Coronary artery (tissue), 2 donors: ENCODE data around the gene MAD1L1.
A peak's percentile ranks its signal among the peaks of the same experiment; 100 is the strongest.

Experiments
- DNase-seq: peaks from one replicate; pipeline ENCODE4 v3.0.0-alpha.2; 2017; ENCODE audit warnings: low spot score
- H3K27ac ChIP-seq, 2 donors: fragments of 200-600 bp; sonication (generic); one replicate each; pipeline ENCODE4 v1.5.1; 2016 to 2019
- H3K4me3 ChIP-seq: fragments of 200-600 bp; sonication (generic); 2 replicates; pipeline ENCODE4 v1.5.1; 2016; ENCODE audit warnings: mild to moderate bottlenecking, moderate library complexity
- TF ChIP-seq, protein P1 (sequence below): fragments of 200-600 bp; sonication (generic); IDR thresholded peaks from one replicate; pipeline ENCODE4 v1.5.1; 2019; ENCODE audit warnings: antibody characterized with exemption

Gene MAD1L1

DNA sequence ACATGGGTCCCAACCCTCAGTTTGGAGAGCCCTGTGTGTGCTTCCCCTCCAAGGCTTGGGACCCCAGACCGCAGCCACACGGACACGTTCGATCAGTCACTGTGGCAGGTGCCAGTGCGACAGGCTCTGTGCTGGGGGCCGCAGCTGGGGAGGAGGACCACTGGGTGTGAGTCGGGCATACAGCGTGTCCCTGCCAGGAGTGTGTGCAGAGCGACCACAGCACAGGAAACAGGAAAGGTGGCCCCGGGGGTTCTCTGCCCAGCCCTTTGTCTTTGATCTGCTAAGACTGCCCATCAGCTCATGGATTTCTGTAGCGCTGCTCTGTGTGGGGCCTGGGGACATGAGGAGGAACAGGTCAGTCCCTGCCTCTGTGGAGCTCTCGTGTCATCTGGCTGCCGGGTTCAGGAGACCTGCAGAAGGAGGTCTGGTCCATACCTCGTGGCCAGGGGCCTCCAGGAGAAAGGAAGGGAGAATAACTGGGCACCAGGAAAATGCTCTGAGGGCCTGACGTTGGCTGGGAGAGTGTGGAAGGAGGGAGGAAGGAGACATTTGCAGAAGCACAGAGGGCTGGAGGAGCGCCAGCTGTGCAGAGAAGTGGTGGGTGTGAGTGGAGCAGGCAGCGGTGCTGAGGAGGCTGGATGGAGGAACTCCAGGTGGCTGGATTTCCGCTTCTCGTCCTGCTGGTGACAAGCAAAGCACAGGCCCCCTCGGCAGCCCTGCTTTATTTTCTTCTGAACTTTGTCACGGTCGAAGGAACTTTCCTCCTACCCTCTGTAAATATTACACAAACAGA is 13.3 kb upstream of the MAD1L1 start:
- H3K27ac ChIP-seq = no peak overlapping the region
- TF ChIP-seq, protein P1, sequence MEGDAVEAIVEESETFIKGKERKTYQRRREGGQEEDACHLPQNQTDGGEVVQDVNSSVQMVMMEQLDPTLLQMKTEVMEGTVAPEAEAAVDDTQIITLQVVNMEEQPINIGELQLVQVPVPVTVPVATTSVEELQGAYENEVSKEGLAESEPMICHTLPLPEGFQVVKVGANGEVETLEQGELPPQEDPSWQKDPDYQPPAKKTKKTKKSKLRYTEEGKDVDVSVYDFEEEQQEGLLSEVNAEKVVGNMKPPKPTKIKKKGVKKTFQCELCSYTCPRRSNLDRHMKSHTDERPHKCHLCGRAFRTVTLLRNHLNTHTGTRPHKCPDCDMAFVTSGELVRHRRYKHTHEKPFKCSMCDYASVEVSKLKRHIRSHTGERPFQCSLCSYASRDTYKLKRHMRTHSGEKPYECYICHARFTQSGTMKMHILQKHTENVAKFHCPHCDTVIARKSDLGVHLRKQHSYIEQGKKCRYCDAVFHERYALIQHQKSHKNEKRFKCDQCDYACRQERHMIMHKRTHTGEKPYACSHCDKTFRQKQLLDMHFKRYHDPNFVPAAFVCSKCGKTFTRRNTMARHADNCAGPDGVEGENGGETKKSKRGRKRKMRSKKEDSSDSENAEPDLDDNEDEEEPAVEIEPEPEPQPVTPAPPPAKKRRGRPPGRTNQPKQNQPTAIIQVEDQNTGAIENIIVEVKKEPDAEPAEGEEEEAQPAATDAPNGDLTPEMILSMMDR = no peak
- H3K4me3 ChIP-seq = no peak overlapping the region
- DNase-seq = no peak

DNA sequence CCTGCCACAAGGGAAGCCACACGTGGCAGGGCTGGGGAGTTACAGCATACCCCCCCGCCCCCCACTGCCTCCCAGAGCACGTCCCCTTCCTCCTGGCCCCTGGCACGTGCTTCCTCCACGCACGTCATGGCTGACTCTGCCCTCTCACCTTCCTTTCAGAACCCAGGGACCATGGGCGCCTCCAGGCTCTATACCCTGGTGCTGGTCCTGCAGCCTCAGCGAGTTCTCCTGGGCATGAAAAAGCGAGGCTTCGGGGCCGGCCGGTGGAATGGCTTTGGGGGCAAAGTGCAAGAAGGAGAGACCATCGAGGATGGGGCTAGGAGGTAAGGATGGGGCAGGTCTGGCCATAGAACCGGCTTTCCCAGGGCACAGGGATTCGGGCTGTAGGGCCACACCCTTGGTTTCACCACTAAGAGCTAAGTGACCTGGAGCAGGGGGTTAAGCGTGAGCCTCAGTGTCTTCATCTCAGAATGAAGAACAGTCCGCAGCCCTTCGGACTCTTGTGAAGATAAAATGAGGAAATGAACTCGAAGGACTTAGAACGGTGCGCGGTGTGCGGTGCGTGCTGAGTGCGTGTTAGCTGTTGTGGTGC is 11.8 kb upstream of the MAD1L1 start:
- no peak overlapping the region for H3K27ac ChIP-seq
- H3K4me3 ChIP-seq = no peak overlapping the region
- TF ChIP-seq, protein P1 = no peak
- DNase-seq = no peak

DNA sequence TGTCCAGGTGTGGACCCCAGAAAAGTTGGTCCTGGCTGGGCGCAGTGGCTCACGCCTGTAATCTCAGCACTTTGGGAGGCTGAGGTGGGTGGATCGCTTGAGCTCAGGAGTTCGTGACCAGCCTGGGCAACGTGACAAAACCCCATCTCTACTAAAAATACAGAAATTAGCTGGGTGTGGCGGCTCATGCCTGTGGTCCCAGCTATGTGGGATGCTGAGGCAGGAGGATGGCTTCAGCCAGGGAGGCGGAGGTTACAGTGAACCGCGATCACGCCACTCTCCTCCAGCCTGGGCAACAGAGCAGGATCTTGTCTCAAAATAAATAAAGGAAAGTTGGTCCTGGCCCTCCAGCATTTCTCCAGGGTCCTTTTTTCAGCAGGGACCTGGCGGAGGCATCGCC is 10.7 kb upstream of the MAD1L1 start:
- Histone ChIP-seq H3K27ac (no peak overlapping the region), H3K4me3 (no peak overlapping the region)
- TF ChIP-seq, protein P1 = no peak
- no peak for DNase-seq

DNA sequence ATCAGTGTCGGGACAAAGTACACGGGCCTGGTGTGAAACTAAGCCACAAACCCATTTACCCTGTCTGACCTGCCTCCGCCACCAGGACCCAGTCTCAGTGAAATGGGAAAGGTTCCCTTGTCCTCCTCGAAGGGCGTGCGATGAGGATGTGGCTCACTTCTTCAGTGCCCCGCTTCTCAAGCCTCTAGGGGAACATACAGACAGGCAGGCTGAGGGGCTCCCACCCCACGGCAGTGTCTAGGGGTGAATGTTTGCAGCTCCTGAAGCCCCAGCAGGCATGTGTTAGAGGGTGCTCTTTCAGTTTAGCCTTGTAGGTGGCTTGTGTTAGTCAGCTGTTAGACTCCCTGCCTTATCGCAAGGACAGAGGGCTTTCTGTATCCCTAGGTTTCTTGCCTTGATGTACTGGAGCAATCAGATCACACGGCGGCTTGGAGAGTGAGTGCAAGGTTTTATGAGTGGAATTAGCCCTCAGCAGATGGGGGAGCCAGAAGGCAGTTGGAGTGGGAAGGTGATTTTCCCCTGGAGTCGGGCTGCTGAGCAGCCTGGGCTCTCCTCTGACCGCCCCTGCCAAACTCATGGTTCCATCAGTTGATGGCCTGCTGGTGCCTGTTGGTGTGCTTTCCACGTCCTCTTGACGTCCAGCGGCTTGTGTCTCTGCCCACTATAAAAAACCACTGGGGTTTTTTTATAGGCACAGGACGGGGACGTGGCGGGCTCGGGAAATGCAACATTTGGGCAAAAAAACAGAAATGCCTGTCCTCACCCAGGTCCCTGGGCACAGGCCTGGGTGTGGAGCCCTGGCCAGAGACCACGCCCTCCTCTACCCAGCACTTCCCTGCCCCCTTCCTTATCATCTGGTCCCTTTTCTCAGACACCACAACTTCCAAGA is 10.0 kb upstream of the MAD1L1 start:
- Histone ChIP-seq H3K27ac (peak overlapping the region in 1 of 2 donors; percentile 78), H3K4me3 (peak overlapping the region; percentile 99)
- TF ChIP-seq, protein P1 = no peak
- DNase-seq = no peak

DNA sequence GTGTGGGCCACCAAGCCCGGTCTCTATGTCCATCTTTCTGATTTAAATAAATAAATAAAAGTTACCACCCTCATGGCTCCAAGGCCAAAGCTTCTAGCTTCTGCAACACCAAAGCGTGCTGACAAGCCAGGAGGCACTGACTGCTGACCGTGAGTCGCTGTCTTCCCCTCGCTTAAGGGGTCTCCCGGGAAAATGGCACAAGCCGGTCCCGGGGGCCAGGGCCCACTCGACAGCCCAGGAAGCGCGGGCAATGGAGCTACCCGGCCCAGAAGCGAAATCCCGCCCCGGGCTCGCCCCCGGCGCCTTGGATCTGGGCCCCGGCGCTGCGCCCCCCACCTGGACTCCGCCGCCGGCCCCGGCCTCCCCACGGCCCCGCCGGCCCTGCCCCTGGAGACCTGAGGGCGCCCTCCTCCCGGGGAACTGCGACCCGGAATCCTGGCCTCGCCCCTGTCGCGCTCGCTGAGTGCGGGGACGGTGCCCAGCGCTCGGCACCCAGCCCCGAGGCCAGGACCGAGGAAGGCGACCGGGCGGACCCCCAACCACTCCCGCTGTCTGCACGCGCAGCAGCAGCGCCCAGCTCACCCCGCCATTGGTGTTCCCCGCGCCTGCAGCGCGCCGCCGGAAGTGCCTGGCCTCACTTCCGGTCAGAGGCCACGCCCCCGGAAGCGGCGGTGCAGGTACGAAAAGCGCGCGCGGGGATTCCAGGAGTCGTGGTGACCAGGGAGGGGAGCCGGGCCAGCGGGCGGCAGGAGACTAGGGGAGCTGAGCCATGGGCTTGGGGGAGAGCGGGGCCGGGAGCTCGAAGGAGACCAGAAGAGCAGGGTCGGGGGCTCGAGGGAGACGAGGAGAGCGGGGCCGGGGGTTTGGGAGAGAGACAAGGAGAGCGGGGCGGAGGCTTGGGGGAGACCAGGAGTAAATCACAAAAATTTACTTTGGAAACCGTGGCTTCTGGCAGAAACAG is 9.1 kb upstream of the MAD1L1 start, which contains the start of the genes MRM2 and NUDT1:
MRM2 (minus strand) TSS at position 626 of the 961 bp plus-strand sequence; CDS start at position 590, 36 bp downstream.
NUDT1 (plus strand) TSS at position 647 of the 961 bp plus-strand sequence. CDS start 2,349 bp downstream, outside the sequence.
- TF ChIP-seq, protein P1 = no peak
- Histone ChIP-seq H3K27ac (peak within 1 kb of the TSS; percentile 30 to 78), H3K4me3 (peak within 1 kb of the TSS; percentile 99)
- DNase-seq = peak; percentile 87

DNA sequence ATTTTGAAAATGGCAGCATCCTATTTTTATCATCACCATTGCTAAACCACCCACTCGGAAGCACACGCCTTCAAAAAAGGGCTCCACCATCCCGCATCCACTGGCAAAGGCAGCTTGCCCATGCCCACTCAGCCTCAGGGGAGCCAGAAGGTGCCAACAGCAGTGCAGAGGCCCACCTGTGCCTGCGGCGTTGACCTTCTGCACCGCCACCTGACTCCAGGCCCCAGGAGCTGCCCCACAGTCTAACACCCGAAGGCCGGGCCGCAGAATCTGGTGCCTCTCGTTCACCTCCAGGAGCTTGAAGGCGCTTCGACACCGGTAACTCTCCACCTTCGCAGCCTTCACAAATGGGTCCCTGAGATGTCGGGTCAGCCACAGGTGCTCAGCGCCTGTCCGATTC is 6.5 kb upstream of the MAD1L1 start:
- TF ChIP-seq, protein P1 = no peak
- no peak overlapping the region for H3K27ac ChIP-seq
- H3K4me3 ChIP-seq = no peak overlapping the region
- DNase-seq = no peak
